Spleen (tissue), 11 donors: ENCODE data around the gene CLEC4G. TPM values are rescaled to one million over a fixed set of nuclear protein-coding genes. Genes with fewer than 3 reads are reported as not detected.

Experiments
- DNase-seq: peaks from one replicate; pipeline ENCODE4 v3.0.0-alpha.2; 2020
- H3K27ac ChIP-seq, 8 donors: fragments of 200-600 bp; sonication (generic) in 7 of 8; 1 replicate in 4 of 8; 2 replicates in 4 of 8; pipeline versions ENCODE4 v1.5.0 to v1.8.0; 2016 to 2021; ENCODE audit warnings: inconsistent platforms in 4 of 8, mild to moderate bottlenecking in 4 of 8, moderate library complexity in 1 of 8
- H3K27me3 ChIP-seq, 7 donors: fragments of 200-600 bp; sonication (generic) in 6 of 7; replicated peaks in 1 of 7; 1 replicate in 4 of 7; 2 replicates in 3 of 7; pipeline versions ENCODE4 v1.5.0 to v1.8.0; 2016 to 2021; ENCODE audit warnings: inconsistent platforms in 3 of 7, mild to moderate bottlenecking in 1 of 7
- H3K36me3 ChIP-seq, 6 donors: fragments of 200-600 bp; sonication (generic) in 5 of 6; 1 replicate in 4 of 6; 2 replicates in 2 of 6; pipeline versions ENCODE4 v1.5.0 to v1.8.0; 2016 to 2021; ENCODE audit warnings: inconsistent platforms in 2 of 6
- H3K4me1 ChIP-seq, 6 donors: fragments of 200-600 bp; sonication (generic) in 5 of 6; 1 replicate in 3 of 6; 2 replicates in 3 of 6; pipeline versions ENCODE4 v1.5.0 to v1.8.0; 2016 to 2021; ENCODE audit warnings: inconsistent platforms in 3 of 6
- H3K4me3 ChIP-seq, 8 donors: fragments of 200-600 bp; sonication (generic) in 7 of 8; 1 replicate in 4 of 8; 2 replicates in 4 of 8; pipeline versions ENCODE4 v1.5.0 to v1.8.0; 2016 to 2021; ENCODE audit warnings: inconsistent platforms in 4 of 8, mild to moderate bottlenecking in 4 of 8, moderate library complexity in 2 of 8
- H3K9me3 ChIP-seq, 8 donors: fragments of 200-600 bp; sonication (generic) in 7 of 8; 1 replicate in 4 of 8; 2 replicates in 4 of 8; pipeline versions ENCODE4 v1.5.0 to v1.8.0; 2016 to 2021; ENCODE audit warnings: inconsistent platforms in 4 of 8
- CTCF ChIP-seq, 11 experiments: fragments of 200-600 bp in 7 of 11; fragments of 450-650 bp in 4 of 11; sonication (generic) in 4 of 11; IDR thresholded peaks in 8 of 11; conservative IDR thresholded peaks in 3 of 11; 1 replicate in 7 of 11; 2 replicates in 4 of 11; pipeline versions ENCODE4 v1.4.0 to v1.8.0; 2016 to 2021; ENCODE audit warnings: antibody characterized with exemption in 11 of 11, inconsistent platforms in 4 of 11, mild to moderate bottlenecking in 1 of 11
- POLR2A ChIP-seq, 3 donors: fragments of 450-650 bp; IDR thresholded peaks; one replicate each; pipeline ENCODE4 v1.5.1; 2017; ENCODE audit warnings: antibody characterized with exemption in 3 of 3, mild to moderate bottlenecking in 1 of 3
- POLR2AphosphoS5 ChIP-seq, 3 donors: sonication (generic); formaldehyde crosslinking; IDR thresholded peaks; one replicate each; pipeline ENCODE4 v1.5.1; 2017; ENCODE audit warnings: antibody characterized with exemption in 3 of 3
- WGBS, 5 donors: extraction: QIAGEN DNeasy Blood & Tissue Kit in 3 of 5; methylation state at CpG; one replicate each; pipeline versions ENCODE4 v1.1.5 to v1.1.7; 2013 to 2018; 5-methylcytosine and 5-hydroxymethylcytosine counted together
- intact Hi-C: fragments of 100-400 bp; cut with DNase I; formaldehyde crosslinking; loops from one replicate; pipeline ENCODE4 v1.15.0; 2023; ENCODE audit warnings: low total_unique reads
- polyA plus RNA-seq, 3 donors: library from polyadenylated mRNA; stranded (reverse); fragments of 200-250 nt; gene quantifications; one replicate each; pipeline ENCODE4 v1.2.1, GENCODE V29; 2013
- total RNA-seq, 7 donors: library from RNA; depleted of rRNA in 3 of 7; stranded (reverse); fragments of >200 nt in 3 of 7; fragmentation: NEBNext Ultra II Directional in 4 of 7; extraction: Animal tissue kit (Norgen Biotek cat#: 25700) in 4 of 7; gene quantifications; one replicate each; pipeline versions ENCODE4 v1.1.0 to v1.2.1, GENCODE V29; 2016 to 2021
- donor health status: healthy with polysubstance abuse.
- donor health status: DM: no; HTN: no; CAD: no; lungs with moderate emphysema.
- donor health status: DM: no; HTN: no; CAD: no.
- donor health status: Bipolar disorder and iron deficiency.
- donor health status: healthy.
- donor health status: DM: no; HTN: no; CAD: no.
- donor health status: DM: yes; HTN: yes; CAD: no.

The CLEC4G gene
- total and polyA plus RNA-seq, 10 donors = 0.34 to 4.0 (median 1.0) TPM; not detected in 1

- peak; percentile 11 for DNase-seq
- peaks cover 0 to 14% (median 3%) of the 10 kb centered on the region in 7 donors for H3K27me3 ChIP-seq
- 44 to 86% (median 55%) methylated on average over 1 of the region's 1 CpG for WGBS, 5 donors
- H3K4me3 ChIP-seq = no peak overlapping the region
- no peaks in the 10 kb centered on the region for H3K9me3 ChIP-seq
- intact Hi-C loops = no loop called here
- H3K4me1 ChIP-seq = peaks cover 0 to 18% (median 6%) of the 10 kb centered on the region in 6 donors
- no peak overlapping the region for H3K27ac ChIP-seq
- H3K36me3 ChIP-seq = no peaks in the 10 kb centered on the region
- no peak for TF ChIP-seq CTCF (IDR thresholded peaks at IDR 0.05 in 8 of 11, conservative IDR thresholded peaks at IDR 0.05 in 3 of 11)
- no peak for TF ChIP-seq POLR2AphosphoS5 (IDR thresholded peaks at IDR 0.05)
- no peak for TF ChIP-seq POLR2A (IDR thresholded peaks at IDR 0.05)
Observed at GRCh38 chr19:7736148-7736547, 4.2 kb upstream of the CLEC4G start.

DNA sequence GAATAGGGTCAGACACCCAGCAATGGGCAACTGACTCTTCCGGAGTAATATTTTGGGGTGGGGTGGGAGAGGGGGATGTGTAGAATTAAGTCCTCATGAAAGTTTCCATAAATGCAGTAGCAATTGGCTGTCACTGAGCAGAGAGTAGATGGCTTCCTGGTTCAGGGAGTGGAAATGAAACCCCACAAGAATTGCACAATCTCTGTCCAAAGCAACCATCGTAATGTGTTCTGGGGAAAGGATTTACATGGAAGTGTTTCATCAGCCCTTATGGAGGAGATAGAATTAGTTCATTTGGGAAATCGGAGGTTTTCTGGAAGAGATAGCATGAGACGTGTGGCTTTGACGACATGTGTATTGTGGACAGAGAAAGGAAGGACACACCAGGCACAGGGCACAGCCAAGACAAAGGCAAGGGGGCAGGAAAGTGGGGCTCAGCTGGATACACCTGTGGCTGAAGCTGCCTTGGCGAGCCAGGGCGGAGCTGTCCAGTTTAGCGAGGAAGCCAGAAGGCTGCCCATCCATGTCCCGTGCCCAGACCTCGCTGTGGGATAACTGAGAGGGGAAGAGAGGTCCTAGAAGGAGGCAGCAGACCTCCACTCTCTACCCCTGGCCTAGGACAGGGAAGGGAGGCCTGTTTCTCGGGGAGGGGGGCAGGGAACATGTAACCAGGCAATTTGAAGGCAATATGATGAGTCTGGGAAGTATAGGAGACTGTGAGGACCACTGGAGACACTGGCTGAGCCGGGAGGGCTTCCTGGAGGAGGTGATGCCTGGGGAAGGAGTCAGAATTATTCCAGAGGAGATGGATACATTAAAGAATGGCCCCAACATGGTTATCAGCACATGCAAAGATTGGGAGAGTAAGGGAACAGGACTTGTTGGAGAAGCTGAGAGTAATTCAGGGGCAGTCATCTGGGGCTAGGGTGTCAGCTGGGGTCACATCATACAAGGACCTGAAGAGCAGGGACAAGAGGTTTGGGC lies 2.6 kb upstream of the CLEC4G start:
- no peak overlapping the region for H3K4me3 ChIP-seq
- peaks cover 0 to 28% (median 18%) of the 10 kb centered on the region in 6 donors for H3K4me1 ChIP-seq
- no peaks in the 10 kb centered on the region for H3K9me3 ChIP-seq
- WGBS, 5 donors = 50 to 71% (median 64%) methylated on average over 12 of the region's 12 CpGs
- intact Hi-C loops = no loop called here
- DNase-seq = peak; percentile 61
- TF ChIP-seq POLR2AphosphoS5 (IDR thresholded peaks at IDR 0.05) (no peak), POLR2A (IDR thresholded peaks at IDR 0.05) (no peak), CTCF (IDR thresholded peaks at IDR 0.05 in 8 of 11, conservative IDR thresholded peaks at IDR 0.05 in 3 of 11) (no peak)
- peaks cover 4 to 30% (median 19%) of the 10 kb centered on the region in 7 donors for H3K27me3 ChIP-seq
- peak overlapping the region in 2 of 8 donors; percentile 36 to 45 for H3K27ac ChIP-seq
- no peaks in the 10 kb centered on the region for H3K36me3 ChIP-seq

GRCh38 chr19:7733376-7733775 lies 1.5 kb upstream of the CLEC4G start:
- intact Hi-C loops = no loop called here
- H3K9me3 ChIP-seq = no peaks in the 10 kb centered on the region
- 77 to 86% (median 79%) methylated on average over 6 of the region's 6 CpGs for WGBS, 5 donors
- H3K27ac ChIP-seq = no peak overlapping the region
- no peak overlapping the region for H3K4me3 ChIP-seq
- peaks cover 0 to 39% (median 27%) of the 10 kb centered on the region in 6 donors for H3K4me1 ChIP-seq
- TF ChIP-seq POLR2AphosphoS5 (IDR thresholded peaks at IDR 0.05) = no peak
- no peak for TF ChIP-seq POLR2A (IDR thresholded peaks at IDR 0.05)
- TF ChIP-seq CTCF (IDR thresholded peaks at IDR 0.05 in 8 of 11, conservative IDR thresholded peaks at IDR 0.05 in 3 of 11) = no peak
- peak; percentile 4 for DNase-seq
- peaks cover 4 to 41% (median 28%) of the 10 kb centered on the region in 7 donors for H3K27me3 ChIP-seq
- H3K36me3 ChIP-seq = no peaks in the 10 kb centered on the region

- Histone ChIP-seq H3K27ac (no peak overlapping the region), H3K4me3 (no peak overlapping the region), H3K9me3 (no peaks in the 10 kb centered on the region), H3K27me3 (peaks cover 4 to 51% (median 31%) of the 10 kb centered on the region in 7 donors), H3K4me1 (peaks cover 0 to 39% (median 27%) of the 10 kb centered on the region in 6 donors), H3K36me3 (no peaks in the 10 kb centered on the region)
- DNase-seq = no peak
- WGBS, 5 donors = 58 to 86% (median 81%) methylated on average over 2 to 5 of the region's 5 CpGs
- intact Hi-C loops = no loop called here
- TF ChIP-seq POLR2AphosphoS5 (IDR thresholded peaks at IDR 0.05) = no peak
- TF ChIP-seq CTCF (IDR thresholded peaks at IDR 0.05 in 8 of 11, conservative IDR thresholded peaks at IDR 0.05 in 3 of 11) = no peak
- no peak for TF ChIP-seq POLR2A (IDR thresholded peaks at IDR 0.05)
Observed at GRCh38 chr19:7731615-7732014, 295 bp downstream of the CLEC4G start.
